ENCODE results near the gene ADAMTS17.

DNA sequence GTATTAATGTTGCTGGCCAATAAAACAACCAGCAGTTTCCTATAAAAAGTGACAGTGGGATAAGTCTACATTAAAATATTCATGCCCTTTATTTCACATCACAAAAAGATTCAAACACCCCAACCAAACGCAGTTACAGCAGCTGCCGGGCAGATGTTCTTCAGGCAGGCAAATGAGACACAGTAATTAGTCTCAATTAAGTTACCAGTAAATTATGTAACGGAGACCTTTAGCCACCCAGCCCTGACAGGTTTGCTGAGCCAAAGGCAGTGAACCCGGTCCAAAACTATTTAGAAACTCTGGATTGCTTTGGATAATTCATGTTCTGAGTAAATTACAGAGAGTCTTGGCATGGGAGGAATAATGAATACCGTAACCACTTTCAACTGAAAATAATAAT lies 319.4 kb downstream of the ADAMTS17 start:
- TF ChIP-seq CTCF (IDR thresholded peaks at IDR 0.05; ENCODE audit: borderline replicate concordance, extremely low read depth, low read length, poor library complexity, severe bottlenecking) (no peak), EZH2 (IDR thresholded peaks at IDR 0.05; ENCODE audit: borderline replicate concordance, low read depth, low read length, severe bottlenecking) (no peak)
